Measurements from ENCODE around the gene GCH1.
A peak's percentile ranks its signal among the peaks of the same experiment; 100 is the strongest.

Gene GCH1

GRCh38 chr14:54828037-54828436, 74.6 kb downstream of the GCH1 start:
- no peak for DNase-seq

DNA sequence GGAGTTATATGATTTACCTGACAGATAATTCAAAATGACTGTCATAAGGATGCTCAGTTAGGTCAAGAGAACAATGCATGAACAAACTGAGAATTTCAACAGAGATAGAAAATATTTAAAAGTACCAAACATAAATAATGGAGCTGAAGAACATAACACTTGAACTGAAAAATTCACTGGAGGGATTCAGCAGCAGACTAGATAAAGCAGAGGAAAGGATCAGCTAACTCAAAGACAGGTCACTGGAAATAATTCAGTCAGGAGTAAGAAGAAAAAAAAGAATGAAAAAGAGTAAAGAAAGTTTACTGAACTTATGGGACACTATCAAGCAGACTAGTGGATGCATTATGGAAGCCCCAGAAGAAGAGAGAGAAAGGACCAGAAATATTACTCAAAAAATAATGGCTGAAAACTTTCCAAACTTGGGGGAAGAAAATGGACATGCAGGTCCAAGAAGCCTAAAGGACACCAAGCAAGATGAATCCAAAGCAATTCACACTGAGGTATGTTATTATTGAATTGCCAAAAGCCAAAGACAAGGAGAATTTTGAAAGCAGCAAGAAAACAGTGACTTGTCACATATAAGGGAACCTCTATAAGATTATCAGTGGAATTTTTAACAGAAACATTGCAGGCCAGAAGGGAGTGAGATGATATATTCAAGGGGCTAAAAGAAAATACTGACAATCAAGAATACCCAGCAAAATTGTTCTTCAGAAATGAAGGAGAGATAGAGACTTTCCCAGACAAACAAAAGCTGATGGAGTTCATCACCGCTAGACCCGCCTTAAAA, 78.7 kb downstream of the GCH1 start:
- no peak for DNase-seq

DNA sequence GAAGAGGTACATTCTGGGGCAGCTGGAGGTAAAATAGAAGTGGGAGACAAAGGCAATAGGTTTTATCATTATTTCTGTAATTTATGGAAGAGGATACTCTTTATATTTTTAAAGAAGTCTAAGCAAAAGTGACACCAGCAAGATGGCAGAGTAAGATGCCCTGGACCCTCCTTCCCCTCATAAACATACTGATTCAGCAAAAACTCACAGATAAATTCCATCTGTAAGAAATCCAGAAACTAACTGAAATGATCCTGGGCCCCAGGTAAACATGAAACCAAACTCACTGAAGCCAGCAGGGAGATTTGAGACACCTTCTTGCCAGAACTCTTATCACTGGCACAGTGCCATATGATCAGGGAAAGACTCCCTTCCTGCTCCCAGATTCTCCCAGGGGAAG, 79.9 kb downstream of the GCH1 start:
- no peak for DNase-seq

GRCh38 chr14:54818201-54819133, 84.2 kb downstream of the GCH1 start:
- peak in 5 of 56 donors; percentile 3 to 29 (median 6) for DNase-seq

DNA sequence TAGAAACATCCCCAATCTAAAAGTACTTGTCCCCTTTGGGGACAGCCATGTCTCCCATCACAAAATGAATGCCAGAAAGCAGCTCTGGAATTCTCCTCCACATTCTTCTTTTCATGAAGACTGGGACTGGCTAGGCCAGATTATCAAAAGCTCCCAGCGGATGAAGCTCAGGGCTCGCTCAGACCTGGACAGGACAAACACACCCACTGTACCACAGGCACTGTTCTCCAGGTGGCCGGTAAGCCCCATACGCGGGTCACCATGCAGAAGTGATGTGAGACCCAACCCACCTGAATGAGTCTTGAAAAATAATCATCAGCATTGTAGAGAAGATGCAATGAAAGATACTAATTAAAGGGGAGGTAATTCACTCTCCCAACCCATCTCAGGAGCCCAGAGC, 85.1 kb downstream of the GCH1 start:
- no peak for DNase-seq

DNA sequence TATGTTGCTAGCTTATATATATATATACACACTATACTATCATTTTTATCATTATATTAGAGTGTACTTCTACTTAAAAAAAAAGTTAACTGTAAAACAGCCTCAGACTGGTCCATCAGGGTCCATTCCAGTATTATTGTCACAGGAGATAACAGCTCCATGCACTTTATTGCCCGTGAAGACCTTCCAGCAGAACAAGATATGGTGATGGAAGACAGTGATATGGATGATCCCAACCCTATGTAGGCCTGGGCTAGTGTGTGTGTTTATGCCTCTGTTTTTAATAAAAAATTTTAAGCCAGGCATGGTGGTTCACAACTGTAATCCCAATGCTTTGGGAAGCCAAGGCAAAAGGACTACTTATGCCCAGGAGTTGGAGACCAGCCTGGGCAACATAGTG, 86.2 kb downstream of the GCH1 start:
- DNase-seq = no peak

- DNase-seq = no peak
Observed at GRCh38 chr14:54815515-54815914, 87.1 kb downstream of the GCH1 start.

DNA sequence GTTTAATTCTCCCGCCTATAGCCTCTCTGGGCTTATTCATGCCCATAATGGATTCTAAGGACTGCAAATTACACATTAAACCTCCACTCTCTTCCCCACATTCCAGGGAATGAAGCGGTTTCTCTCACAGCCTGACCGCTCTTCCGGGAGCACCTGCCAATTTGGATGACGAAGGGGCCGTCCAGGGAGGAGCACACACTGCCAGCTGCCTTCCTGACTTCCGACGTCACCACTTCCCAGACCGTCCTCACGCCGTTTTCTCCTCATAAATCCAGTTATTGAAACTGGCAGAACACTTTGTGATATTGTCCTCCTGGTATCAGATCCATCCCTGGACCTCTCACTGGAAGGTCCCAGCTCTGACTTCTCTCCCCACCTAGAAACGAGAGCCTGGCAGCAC, 87.6 kb downstream of the GCH1 start:
- no peak for DNase-seq

DNA sequence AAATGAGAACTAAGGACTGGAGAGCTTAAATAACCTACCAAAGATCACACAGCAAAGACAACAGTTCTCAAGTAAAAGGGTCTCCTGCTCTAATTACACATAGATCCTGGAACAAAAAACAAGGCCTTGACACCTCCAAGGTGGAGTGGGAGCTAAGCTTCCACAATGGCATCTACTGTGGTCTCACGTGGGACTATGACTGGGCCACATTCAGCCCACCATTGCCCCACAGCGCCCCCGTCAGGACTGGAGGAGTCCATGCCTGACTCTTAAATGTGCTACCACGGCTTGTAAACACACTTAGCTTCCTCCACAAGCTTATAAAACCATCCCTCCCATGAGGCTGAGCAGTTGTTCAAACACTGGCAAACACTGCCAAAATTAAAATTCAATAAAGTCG, 88.5 kb downstream of the GCH1 start:
- no peak for DNase-seq

DNA sequence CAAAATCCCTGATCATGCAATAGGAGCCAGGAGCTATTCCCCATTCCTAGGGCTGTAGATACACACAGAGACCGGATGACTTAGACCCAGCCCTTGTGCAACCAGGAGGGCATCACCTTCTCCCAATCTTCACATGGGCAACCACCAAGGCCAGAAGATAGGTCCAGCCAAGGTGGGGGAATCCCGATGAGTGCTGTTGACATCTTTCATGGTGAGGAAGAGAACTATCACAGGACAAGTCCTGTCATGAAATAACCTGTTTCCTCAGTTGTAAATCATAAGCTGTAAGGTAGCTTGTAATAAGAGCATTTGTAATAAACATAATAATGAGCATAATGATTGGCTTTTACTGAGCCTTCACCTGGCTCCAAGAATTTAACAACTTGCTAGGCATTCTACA, 89.5 kb downstream of the GCH1 start:
- no peak for DNase-seq

DNA sequence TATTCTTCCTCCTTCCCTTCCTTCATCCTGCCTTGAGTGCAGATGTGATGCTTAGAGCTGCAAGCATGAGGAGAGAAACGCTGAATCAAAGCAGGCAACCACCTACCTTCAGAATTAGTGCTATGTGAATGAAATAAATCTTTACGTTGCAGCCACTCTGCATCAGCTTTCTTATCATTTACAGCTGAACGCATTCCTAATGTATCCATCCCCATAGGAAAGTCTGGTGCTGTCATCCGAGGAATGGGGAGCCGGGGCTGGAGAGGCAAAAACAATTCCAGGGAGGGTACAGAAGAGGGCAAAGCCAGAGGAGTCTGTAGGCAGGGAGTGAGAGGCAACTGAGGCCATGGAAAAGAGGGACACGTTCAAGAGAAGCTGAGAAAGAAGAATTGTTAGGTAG, 90.0 kb downstream of the GCH1 start:
- DNase-seq = no peak

- no peak for DNase-seq
Observed at GRCh38 chr14:54809767-54810166, 92.9 kb downstream of the GCH1 start.

DNA sequence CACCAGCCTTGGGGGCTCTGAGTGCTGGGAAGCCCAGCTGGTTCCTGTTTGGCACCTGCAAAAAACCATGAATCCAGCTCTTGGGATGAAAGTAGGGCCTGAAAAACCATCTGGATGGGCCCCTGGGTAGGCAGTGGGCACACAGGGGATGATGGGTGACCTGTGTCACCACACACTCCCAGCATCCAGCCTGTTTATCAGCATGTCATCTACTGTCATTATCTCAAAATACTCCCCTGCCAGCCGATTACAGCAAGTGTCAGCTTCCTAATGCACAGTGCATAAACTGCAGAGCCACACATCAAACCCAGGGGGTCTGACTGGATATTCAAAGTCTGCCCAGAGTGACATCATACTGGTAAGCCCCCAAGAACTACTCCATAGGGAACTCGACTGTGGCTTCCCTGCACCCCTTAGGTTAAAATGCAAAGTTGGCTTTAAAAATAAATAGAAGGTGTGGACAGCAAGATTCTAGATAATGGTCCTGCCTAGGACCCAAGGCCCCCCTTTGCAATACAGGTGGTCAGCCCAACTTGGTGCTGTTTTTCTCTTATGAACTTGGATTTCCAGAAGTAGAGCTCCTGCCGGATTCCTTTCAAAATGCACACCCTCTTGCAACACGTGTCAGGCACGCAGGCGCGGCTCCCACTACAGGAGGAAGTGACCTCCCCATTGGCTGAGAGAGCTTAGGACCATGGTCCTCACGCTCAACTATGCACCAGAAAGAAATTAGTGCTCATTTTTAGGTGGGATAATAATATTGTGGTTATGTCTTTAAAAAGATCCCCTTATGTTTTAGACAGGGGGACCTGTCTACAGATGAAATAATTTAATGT, 94.1 kb downstream of the GCH1 start:
- no peak for DNase-seq

- DNase-seq = no peak
Observed at GRCh38 chr14:54807881-54808280, 94.7 kb downstream of the GCH1 start.

DNA sequence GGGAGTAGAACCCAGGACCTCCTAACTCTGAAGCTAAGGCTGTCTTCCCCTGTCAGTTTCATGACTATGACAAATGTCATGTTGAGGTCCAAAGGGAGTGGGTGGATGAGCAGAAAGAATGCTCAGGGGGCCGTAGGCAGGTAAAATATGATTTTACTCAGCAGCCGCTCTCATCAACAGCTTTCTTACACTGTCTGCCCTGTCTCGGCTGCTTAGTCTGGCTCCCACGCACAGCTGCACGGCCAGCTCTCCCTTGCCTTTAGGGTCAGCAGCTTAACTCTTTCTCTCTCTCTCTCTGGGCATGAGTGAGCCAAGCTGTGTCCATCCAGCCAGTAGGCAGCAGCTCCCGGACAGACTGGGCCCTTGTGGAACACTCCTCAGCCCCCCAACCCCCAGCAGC, 95.2 kb downstream of the GCH1 start:
- DNase-seq = no peak

- DNase-seq = no peak
Observed at GRCh38 chr14:54806616-54807015, 96.0 kb downstream of the GCH1 start.

DNA sequence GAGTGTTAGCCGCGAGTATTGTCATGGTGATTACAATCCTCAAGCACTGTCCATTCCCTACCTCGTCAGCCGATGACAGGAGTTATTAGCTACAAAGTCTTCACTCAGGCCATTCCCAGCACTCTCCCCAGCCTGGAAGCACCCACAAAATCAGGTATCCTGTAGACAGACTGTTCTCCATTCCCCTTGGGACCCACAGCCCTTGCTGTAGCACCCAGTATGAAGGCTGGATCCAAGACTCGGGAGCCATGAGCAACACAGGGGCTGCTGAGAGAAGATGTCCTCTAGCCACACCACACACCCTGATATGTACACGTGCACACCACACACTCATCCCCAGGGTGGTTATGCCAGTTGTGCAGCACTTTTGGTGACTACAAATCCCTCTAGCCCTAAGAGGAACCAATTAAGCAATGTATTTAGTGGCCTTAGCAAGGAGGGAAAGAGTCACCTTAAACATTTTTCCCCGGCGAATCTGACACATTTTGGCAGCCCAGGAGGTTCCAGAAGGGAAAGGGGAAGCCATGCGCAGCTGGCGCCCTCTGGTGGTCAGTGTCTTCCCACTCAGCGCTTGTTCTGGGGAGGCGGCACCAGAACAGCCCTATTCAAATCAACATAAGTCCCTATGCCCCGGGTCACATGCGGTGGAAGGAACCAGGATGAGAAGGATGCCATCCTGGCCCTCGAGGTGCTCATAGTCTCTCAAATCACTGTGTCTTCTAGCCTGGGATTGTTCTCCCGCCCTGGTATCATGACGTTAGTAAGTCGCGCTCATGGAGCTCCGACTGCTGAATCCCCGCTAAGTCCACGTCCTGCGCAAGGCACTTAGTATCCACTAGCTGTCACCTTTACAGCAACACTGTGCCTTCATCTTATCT, 96.9 kb downstream of the GCH1 start:
- DNase-seq = peak in 50 of 56 donors; percentile 6 to 83 (median 50)

DNA sequence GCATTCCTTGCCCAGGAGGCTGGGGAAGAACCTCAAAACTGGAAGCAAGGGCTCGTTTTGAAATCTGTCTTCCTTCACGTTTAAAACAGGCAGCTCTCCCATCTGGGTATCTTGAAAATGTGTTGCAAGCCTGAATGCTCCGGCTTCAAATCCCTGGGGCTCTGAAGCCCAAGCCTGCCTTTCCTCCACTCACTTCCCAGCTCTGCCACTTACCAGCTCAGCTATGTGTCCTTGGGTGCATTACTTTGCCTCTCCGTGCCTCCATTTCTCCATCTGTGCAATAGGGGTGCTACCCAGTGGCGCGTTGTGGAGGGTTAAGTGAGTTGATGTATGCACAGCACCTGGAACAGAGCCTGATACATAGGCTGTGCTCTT, 97.6 kb downstream of the GCH1 start:
- DNase-seq = no peak

DNA sequence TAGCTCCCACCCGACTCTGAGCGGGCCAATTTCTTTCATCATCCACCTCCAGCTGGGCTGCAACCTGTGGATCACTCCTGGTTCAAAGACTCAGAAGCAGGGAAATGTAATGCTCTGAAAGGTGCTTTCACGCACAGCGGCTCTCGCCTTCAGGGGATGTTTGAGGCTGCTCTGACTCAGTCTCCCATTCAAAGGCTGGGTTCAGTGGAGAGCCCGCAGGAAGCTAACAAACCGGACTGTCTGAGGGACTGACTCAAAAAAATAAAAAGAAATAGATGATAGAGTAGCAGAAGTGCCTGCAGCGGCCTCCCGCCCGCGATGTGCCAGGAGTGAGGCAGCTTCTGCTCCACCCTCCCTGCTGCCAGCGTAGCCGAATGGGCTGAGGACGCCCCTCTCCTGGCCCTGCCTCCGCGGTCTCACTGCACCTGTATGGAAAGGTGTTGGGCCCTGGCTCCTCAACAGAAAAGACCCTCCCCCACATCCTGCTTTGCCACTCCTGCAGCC, 98.0 kb downstream of the GCH1 start:
- DNase-seq = no peak

DNA sequence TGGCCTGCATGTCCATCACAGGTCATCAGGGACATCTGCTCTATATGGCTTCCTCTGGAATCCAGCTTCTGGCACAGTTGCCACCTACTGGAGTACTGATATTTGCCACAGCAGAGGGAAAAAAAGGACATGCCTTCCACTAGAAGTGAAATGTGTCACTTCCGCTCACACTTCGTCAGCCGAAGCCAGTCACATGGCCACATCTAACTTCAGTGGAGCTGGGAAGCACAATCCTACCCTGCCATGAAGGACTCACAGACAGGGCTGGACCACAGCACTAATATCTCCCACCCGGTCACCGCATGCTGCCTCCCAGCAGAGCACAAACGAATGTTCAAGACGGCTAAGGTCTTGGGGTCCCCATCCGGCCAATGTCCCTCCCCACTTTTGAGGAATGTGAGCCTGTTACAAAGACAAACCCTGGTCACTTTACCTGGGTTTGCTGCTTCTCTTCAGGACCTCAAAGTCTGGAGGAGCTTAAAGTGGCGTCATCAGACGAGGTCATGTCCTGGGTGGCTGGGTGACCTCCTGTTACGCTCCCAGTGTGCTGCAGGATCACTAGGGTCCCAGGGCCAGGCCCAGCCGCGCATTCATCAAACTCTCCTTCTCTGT, 98.6 kb downstream of the GCH1 start:
- DNase-seq = no peak

All from amygdala (tissue), 56 donors.